ENCODE measurements around the gene CACUL1. TPM values are rescaled to one million over a fixed set of nuclear protein-coding genes. Genes with fewer than 3 reads are reported as not detected.

Gene CACUL1
- total and polyA plus RNA-seq, 2 of the 13 experiments (the other 11 are each of a cell fraction or from before 2014, with no cell fraction given), result 14.2 to 31.0 TPM

GRCh38 chr10:118667732-118668131, 87.0 kb downstream of the CACUL1 start (continued):
- TF ChIP-seq NFAT5 (CRISPR knock-in tag; IDR thresholded peaks at IDR 0.05), result no peak
- no peak for TF ChIP-seq ZNF574 (CRISPR knock-in tag; IDR thresholded peaks at IDR 0.05)
- TF ChIP-seq ZNF101 (CRISPR knock-in tag; IDR thresholded peaks at IDR 0.05; ENCODE audit: borderline replicate concordance, low read depth), result no peak
- TF ChIP-seq ZNF782 (CRISPR knock-in tag; IDR thresholded peaks at IDR 0.05; ENCODE audit: borderline replicate concordance), result no peak
- TF ChIP-seq RAD21 (CRISPR knock-in tag; IDR thresholded peaks at IDR 0.05), result no peak
- TF ChIP-seq ZNF446 (CRISPR knock-in tag; IDR thresholded peaks at IDR 0.05), result no peak
- no peak for TF ChIP-seq NFIB (CRISPR knock-in tag; IDR thresholded peaks at IDR 0.05; ENCODE audit: borderline replicate concordance)
- TF ChIP-seq TGIF2 (CRISPR knock-in tag; IDR thresholded peaks at IDR 0.05), result no peak
- TF ChIP-seq GATAD2A (CRISPR knock-in tag; IDR thresholded peaks at IDR 0.05), result peak; percentile 74
- no peak for TF ChIP-seq ZNF12 (CRISPR knock-in tag; IDR thresholded peaks at IDR 0.05)
- no peak for TF ChIP-seq SNAPC4 (CRISPR knock-in tag; IDR thresholded peaks at IDR 0.05)
- peak; percentile 85 for TF ChIP-seq ONECUT2 (CRISPR knock-in tag; IDR thresholded peaks at IDR 0.05)
- TF ChIP-seq MZF1 (CRISPR knock-in tag; IDR thresholded peaks at IDR 0.05; ENCODE audit: borderline replicate concordance), result no peak
- no peak for TF ChIP-seq ZFX (CRISPR knock-in tag; IDR thresholded peaks at IDR 0.05; ENCODE audit: low read depth)

Data from HepG2 (cell line).